Measurements from ENCODE around the gene TUFT1.
"Not testable (repeated sequence)": the region's sequence is repeated elsewhere in the genome, so short reads cannot be mapped to it uniquely, and the experiment has no call there.

TUFT1 gene

DNA sequence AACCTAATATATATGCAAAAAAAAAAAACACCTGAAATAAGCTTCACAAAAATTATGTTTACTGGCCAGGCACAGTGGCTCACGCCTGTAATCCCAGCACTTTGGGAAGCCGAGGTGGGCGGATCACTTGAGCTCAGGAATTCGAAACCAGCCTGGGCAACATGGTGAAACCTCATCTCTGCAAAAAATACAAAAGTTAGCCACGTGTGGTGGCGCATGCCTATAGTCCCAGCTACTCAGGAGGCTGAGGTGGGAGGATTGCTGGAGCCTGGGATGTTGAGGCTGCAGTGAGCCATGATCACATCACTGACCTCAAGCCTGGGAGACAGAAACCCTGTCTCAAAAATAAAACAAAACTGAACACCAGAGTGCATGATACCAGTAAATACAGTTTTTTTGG is 78.9 kb downstream of the TUFT1 start:
- DNase-seq = not testable (repeated sequence)

DNA sequence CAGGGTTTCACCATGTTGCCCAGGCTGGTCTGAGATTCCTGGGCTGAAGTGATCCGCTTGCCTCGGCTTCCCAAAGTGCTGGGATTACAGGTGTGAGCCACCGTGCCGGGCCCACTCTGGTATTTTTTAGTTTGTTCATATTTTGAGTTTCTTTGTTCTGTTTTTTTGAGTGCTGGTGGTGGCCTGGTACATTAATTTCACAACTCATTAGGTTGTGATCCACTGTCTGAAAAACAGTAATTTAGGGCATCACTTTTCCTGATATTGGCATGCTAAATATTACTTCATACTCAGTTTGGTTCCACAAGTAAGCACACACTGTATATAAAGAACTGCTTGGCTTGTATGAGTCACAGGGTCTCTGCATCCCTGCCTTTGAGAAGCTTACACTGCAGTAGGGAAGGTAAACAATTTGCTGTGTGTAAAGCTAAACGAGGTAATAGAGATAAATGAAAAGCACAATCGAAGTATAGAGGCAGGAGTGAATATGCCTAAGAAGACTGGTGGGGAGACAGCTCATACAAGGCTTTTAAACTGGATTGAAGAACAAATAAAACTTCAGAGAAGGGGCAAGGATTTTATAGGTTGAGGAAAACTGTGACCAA is 79.5 kb downstream of the TUFT1 start:
- DNase-seq = no peak

DNA sequence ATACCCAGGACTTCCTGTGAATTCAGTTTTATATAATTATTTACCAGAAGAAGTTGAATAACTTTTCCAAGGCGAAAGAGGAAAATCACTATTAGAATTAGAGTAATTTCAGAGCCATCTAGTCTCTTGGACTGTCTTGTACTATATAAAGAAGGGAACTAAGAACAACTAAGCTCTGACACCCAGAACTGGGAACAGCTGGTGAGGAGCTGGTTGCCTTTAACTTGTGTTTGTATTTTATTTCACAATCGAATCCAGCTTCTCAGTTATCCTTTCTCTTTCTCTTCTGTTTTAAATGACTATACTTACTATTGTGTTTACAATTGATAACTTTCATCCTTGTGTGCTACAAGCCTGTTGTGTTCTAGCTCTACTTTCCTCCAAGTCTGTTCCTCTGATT is 80.2 kb downstream of the TUFT1 start:
- DNase-seq = no peak

DNA sequence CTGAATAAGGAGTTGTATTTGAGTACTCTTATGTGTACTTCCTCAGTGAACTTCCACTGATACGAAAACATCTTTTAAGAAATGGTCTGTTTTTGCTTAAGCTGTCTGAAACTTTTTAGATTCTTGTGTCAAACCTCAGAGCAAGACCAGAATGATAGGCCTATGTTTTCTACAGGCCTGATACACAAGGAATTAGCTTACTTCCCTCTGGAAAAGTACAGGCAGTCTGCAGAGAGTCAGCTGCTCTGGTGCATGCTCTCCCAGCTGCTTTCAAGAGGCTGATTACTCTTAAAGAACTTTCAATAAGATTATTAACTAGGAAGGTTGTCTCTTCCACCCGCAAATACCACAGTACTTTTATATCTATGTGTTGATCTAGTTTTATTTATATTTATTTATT is 81.2 kb downstream of the TUFT1 start:
- no peak for DNase-seq

DNA sequence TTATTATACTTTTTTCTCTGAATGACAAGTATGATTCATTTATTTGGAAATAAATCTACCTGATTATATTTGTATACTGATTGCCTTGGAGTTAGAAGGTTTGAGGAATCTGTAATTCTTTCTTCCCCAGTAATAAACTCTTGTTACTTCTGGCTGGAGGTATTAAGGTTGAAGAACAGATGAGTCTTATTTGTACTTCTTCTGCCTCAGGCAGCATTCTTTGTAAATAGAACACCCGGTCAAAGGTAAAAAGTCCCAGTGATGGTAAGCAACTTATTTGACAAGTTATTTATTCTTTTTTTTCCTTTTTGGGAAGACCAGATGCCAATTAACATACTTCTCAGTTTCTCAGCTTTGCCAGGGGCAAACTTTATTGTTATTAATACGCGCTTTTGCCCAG is 84.7 kb downstream of the TUFT1 start:
- no peak for DNase-seq

DNA sequence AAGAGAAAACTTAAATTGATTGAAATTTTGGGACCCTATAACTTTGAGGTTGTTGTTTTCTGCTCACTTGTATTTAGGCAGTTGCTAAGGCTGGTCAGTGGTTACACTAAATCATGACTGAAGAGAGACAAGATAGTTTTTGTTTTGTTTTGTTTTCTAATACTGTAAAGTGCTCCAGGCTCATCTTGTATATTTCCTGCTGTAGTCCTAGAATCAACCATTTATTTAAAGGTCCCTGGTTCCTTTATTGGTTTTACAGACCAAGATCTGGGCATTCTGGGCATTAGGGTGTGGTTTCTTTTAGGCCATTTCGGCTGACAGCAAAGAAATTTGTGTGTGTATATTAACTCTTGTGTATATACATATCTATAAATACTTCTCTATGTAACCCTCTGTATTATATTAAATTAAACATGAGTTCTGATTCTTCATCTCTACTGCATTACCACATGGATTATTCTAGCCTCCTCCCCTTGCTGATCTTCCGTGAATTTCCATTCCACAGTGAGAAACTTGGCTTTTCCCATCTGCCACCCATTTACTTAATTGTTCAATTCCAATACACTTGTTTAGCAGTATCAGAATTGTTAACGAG is 86.7 kb downstream of the TUFT1 start:
- DNase-seq = no peak

DNA sequence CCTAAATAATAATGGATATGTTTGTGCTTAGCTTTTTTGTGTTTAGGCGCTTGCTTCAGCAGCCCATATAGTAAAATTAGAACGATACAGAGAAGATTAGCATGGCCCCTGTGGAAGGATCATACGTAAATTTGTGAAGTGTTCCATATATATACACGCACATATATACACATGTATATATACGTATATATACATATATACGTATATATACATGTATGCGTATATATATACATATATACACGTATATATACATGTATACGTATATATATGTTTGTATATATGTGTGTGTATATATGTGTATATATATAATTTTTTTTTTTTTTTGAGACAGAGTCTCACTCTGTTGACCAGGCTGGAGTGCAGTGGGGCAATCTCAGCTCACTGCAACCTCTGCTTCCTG is 89.2 kb downstream of the TUFT1 start:
- no peak for DNase-seq
